Measurements from ENCODE around the gene AP5B1. TPM values are rescaled to one million over a fixed set of nuclear protein-coding genes. Genes with fewer than 3 reads are reported as not detected.
"Not testable (repeated sequence)": the region's sequence is repeated elsewhere in the genome, so short reads cannot be mapped to it uniquely, and the experiment has no call there.

AP5B1 gene
- total RNA-seq, 4 donors from 2014 or later: 24.9 to 33.7 (median 28.2) TPM

DNA sequence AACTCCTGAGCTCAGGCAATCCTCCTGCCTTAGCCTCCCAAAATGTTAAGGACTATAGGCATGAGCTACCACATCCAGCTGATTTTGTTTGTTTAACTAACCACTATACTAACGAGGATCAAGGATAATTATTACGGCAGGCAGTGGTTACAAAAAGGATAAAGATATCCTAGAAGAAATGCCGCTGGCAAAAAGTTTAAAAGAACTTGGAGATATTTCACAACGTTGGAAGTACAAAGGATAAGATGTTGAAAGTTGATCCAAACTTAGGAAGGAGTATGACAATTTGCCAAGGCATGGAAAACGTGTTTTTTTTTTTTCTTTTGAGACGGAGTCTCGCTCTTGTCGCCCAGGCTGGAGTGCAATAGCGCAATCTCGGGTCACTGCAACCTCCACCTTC, 13.4 kb downstream of the AP5B1 start:
- no peak overlapping the region for H3K27ac ChIP-seq
- intact Hi-C loops (cut with DNase I; ENCODE audit: low total_unique reads) (no loop called here), in situ Hi-C loops (cut with MboI; ENCODE audit: low pct_ligation_motif_present in 1 of 4, low pct_unique_long_range_greater_than_20kb in 1 of 4, low sequenced_read_pairs in 3 of 4) (no loop called here)
- TF ChIP-seq, protein P1, sequence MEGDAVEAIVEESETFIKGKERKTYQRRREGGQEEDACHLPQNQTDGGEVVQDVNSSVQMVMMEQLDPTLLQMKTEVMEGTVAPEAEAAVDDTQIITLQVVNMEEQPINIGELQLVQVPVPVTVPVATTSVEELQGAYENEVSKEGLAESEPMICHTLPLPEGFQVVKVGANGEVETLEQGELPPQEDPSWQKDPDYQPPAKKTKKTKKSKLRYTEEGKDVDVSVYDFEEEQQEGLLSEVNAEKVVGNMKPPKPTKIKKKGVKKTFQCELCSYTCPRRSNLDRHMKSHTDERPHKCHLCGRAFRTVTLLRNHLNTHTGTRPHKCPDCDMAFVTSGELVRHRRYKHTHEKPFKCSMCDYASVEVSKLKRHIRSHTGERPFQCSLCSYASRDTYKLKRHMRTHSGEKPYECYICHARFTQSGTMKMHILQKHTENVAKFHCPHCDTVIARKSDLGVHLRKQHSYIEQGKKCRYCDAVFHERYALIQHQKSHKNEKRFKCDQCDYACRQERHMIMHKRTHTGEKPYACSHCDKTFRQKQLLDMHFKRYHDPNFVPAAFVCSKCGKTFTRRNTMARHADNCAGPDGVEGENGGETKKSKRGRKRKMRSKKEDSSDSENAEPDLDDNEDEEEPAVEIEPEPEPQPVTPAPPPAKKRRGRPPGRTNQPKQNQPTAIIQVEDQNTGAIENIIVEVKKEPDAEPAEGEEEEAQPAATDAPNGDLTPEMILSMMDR (IDR thresholded peaks at IDR 0.05): no peak
- no peak for TF ChIP-seq POLR2A (IDR thresholded peaks at IDR 0.05)
- no peak for TF ChIP-seq POLR2AphosphoS5 (IDR thresholded peaks at IDR 0.05)
- no peak for TF ChIP-seq EP300 (IDR thresholded peaks at IDR 0.05; ENCODE audit: low read depth)
- H3K9me3 ChIP-seq: no peaks in the 10 kb centered on the region
- 70% methylated on average over 4 to 10 of the region's 10 CpGs for WGBS, 2 donors (ENCODE audit: low coverage in 1 of 2)
- DNase-seq: no peak
- H3K4me3 ChIP-seq: no peak overlapping the region
- H3K36me3 ChIP-seq: no peaks in the 10 kb centered on the region
- no peaks in the 10 kb centered on the region for H3K27me3 ChIP-seq
- H3K4me1 ChIP-seq: peaks cover 0 to 11% (median 0%) of the 10 kb centered on the region in 4 donors

DNA sequence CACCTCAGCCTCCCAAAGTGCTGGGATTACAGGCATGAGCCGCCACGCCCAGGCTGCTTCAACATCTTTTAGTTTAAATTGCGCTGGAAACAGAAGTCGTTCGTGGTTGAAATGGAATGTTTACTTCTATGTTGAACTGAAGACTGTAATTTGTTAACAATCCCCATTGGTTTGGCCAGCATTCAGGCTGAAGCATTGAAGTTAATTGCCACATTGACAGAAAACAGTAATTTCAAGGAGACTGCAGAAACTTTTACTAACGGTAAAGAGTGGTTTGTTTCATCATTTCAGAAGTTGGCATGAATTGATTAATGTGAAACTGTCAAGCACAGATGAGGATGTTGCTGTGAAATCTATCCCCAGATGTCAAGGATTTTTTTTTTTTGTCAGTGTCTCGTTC, 14.2 kb downstream of the AP5B1 start:
- Histone ChIP-seq H3K4me1 (peaks cover 0 to 11% (median 0%) of the 10 kb centered on the region in 4 donors), H3K27me3 (peaks cover 3% of the 10 kb centered on the region), H3K9me3 (no peaks in the 10 kb centered on the region), H3K27ac (no peak overlapping the region), H3K4me3 (no peak overlapping the region), H3K36me3 (no peaks in the 10 kb centered on the region)
- intact Hi-C loops (cut with DNase I; ENCODE audit: low total_unique reads): no loop called here
- no peak for DNase-seq
- in situ Hi-C loops (cut with MboI; ENCODE audit: low pct_ligation_motif_present in 1 of 4, low pct_unique_long_range_greater_than_20kb in 1 of 4, low sequenced_read_pairs in 3 of 4): no loop called here
- no peak for TF ChIP-seq POLR2A (IDR thresholded peaks at IDR 0.05)
- TF ChIP-seq EP300 (IDR thresholded peaks at IDR 0.05; ENCODE audit: low read depth): no peak
- no peak for TF ChIP-seq POLR2AphosphoS5 (IDR thresholded peaks at IDR 0.05)
- TF ChIP-seq, protein P1 (IDR thresholded peaks at IDR 0.05): no peak
- 26 to 33% methylated on average over 6 to 7 of the region's 7 CpGs for WGBS, 2 donors (ENCODE audit: low coverage in 1 of 2)

DNA sequence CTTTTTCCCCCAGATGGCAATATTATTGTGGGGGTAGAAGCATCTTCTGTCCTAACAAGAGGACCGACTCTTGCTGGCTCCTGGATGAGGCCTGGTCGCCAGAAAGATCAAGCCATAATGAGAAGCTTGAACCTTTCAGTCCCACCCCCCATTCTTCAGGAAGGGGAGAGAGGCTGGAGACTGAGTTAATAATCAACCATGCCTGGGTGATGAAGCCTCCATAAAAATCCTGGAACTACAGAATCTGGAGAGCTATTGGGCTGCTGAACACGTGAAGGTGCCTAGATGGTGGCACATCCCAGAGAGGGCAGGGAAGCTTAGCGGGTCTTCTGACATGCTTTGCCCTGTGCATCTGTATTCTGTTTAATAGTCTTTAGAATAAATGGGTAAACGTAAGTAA, 16.3 kb downstream of the AP5B1 start:
- in situ Hi-C loops (cut with MboI; ENCODE audit: low pct_ligation_motif_present in 1 of 4, low pct_unique_long_range_greater_than_20kb in 1 of 4, low sequenced_read_pairs in 3 of 4) (no loop called here), intact Hi-C loops (cut with DNase I; ENCODE audit: low total_unique reads) (no loop called here)
- Histone ChIP-seq H3K4me1 (peaks cover 0 to 5% (median 0%) of the 10 kb centered on the region in 4 donors), H3K27ac (no peak overlapping the region), H3K9me3 (no peaks in the 10 kb centered on the region), H3K36me3 (no peaks in the 10 kb centered on the region), H3K27me3 (peaks cover 6% of the 10 kb centered on the region), H3K4me3 (no peak overlapping the region)
- DNase-seq: no peak
- 60% methylated on average over 5 of the region's 5 CpGs; no CpG with 5 or more reads in 1 of the 2 donors for whole genome bisulfite sequencing, 2 donors (ENCODE audit: low coverage in 1 of 2)
- TF ChIP-seq POLR2A (IDR thresholded peaks at IDR 0.05) (no peak), POLR2AphosphoS5 (IDR thresholded peaks at IDR 0.05) (no peak)
- TF ChIP-seq, protein P1 (IDR thresholded peaks at IDR 0.05): no peak

DNA sequence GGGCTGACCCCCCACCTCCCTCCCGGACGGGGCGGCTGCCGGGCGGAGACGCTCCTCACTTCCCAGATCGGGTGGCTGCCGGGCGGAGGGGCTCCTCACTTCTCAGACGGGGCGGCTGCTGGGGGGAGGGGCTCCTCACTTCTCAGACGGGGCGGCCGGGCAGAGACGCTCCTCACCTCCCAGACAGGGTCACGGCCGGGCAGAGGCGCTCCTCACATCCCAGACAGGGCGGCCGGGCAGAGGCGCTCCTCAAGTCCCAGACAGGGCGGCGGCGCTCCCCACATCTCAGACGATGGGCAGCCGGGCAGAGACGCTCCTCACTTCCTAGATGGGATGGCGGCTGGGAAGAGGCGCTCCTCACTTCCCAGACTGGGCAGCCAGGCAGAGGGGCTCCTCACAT, 18.0 kb downstream of the AP5B1 start:
- in situ Hi-C loops (cut with MboI; ENCODE audit: low pct_ligation_motif_present in 1 of 4, low pct_unique_long_range_greater_than_20kb in 1 of 4, low sequenced_read_pairs in 3 of 4); H3K4me3 ChIP-seq; DNase-seq; H3K36me3 ChIP-seq; H3K9me3 ChIP-seq; intact Hi-C loops (cut with DNase I; ENCODE audit: low total_unique reads); H3K27ac ChIP-seq; H3K4me1 ChIP-seq; H3K27me3 ChIP-seq: not testable (repeated sequence)
- 94 to 100% methylated on average over 1 to 17 of the region's 29 CpGs for WGBS, 2 donors (ENCODE audit: low coverage in 1 of 2)

DNA sequence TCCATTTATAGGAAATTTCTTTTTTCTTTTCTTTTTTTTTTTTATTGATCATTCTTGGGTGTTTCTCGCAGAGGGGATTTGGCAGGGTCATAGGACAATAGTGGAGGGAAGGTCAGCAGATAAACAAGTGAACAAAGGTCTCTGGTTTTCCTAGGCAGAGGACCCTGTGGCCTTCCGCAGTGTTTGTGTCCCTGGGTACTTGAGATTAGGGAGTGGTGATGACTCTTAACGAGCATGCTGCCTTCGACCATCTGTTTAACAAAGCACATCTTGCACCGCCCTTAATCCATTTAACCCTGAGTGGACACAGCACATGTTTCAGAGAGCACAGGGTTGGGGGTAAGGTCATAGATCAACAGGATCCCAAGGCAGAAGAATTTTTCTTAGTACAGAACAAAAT, 18.6 kb downstream of the AP5B1 start:
- H3K4me3 ChIP-seq; H3K4me1 ChIP-seq; H3K9me3 ChIP-seq; DNase-seq; in situ Hi-C loops (cut with MboI; ENCODE audit: low pct_ligation_motif_present in 1 of 4, low pct_unique_long_range_greater_than_20kb in 1 of 4, low sequenced_read_pairs in 3 of 4); H3K36me3 ChIP-seq; H3K27ac ChIP-seq; intact Hi-C loops (cut with DNase I; ENCODE audit: low total_unique reads): not testable (repeated sequence)
- WGBS, 2 donors (ENCODE audit: low coverage in 1 of 2): 67% methylated on average over 5 of the region's 5 CpGs; no CpG with 5 or more reads in 1 of the 2 donors
- peaks cover 12% of the 10 kb centered on the region for H3K27me3 ChIP-seq

All from transverse colon (tissue), 4 donors.